Measurements from ENCODE around the gene PARD6G. TPM values are rescaled to one million over a fixed set of nuclear protein-coding genes. Genes with fewer than 3 reads are reported as not detected.

PARD6G gene
- total and polyA plus RNA-seq, 2 experiments from 2014 or later: 6.9 to 18.5 TPM

DNA sequence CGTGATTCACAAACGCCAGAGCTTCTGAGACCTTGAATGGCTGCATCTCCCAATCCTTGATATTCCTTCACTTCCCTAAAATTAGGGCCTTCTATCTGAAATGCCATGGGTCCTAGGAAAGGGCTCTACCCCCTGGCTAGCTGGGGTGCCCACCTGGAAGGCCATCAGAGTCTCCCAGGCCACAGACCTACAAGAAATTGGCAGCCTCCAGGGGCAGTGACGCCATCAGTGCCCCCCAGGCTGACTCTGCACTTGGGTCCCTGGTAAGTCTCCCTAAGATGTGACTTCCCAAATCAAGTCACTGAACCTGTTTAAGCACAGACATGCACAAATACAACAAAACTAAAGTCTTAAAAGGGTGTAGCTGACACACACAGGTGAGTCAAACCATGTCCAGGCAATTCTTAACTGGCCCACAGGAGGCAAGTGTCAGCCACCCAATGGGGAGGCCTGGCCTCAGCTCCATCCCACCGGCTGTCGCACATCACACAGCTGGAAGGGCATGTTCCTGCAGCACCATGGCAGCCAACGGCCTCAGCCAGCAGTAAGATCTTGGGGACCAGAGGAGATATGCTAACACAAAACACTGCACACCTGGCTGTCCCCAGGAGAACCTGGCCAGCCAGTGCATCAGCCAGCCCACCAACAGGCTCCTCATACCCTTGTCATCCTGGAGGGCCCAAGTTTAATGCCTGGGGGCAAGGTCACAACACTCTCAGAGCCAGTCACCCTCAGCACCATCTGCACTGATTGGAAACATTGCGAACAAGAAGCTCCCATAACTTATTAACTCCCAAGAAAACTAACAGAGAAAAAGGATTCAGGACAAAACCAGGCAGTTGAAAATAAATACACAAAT is 5.2 kb downstream of the PARD6G start:
- Mint-ChIP-seq H3K4me3 (no peak overlapping the region), H3K9me3 (0 out of 3 replicates have a peak, but pooled peaks cover 3% of the 10 kb centered on the region), H3K27ac (no peak overlapping the region), H3K36me3 (ENCODE audit: low read depth) (0 out of 3 replicates have a peak, but pooled peaks cover 3% of the 10 kb centered on the region), H3K27me3 (ENCODE audit: insufficient read depth, low read depth, poor library complexity) (peaks cover 9% of the 10 kb centered on the region), H3K4me1 (peaks cover 15% of the 10 kb centered on the region; the same call in 2 of the 3 replicates)
- no peaks in the 10 kb centered on the region for H3K4me1 ChIP-seq (ENCODE audit: insufficient read depth)
- DNase-seq (ENCODE audit: low spot score) (no peak), ATAC-seq (no peak)
- H3K79me2 ChIP-seq (replicated peaks; ENCODE audit: insufficient read depth): peaks cover 15% of the 10 kb centered on the region; the same call in 1 of the 2 replicates
- H3K36me3 ChIP-seq (ENCODE audit: insufficient read depth): no peaks in the 10 kb centered on the region
- no peaks in the 10 kb centered on the region for H3F3A ChIP-seq (replicated peaks; ENCODE audit: low read depth)
- peaks cover 7% of the 10 kb centered on the region for H3K27me3 ChIP-seq (ENCODE audit: insufficient read depth)
- no peaks in the 10 kb centered on the region for H3K9me2 ChIP-seq (ENCODE audit: insufficient read depth)
- no peak overlapping the region for H3K27ac ChIP-seq (ENCODE audit: low read depth)
- no peak overlapping the region for H2AFZ ChIP-seq
- no peak for TF ChIP-seq ZNF331 (CRISPR knock-in tag; IDR thresholded peaks at IDR 0.05; ENCODE audit: low read depth)
- TF ChIP-seq, protein P1, sequence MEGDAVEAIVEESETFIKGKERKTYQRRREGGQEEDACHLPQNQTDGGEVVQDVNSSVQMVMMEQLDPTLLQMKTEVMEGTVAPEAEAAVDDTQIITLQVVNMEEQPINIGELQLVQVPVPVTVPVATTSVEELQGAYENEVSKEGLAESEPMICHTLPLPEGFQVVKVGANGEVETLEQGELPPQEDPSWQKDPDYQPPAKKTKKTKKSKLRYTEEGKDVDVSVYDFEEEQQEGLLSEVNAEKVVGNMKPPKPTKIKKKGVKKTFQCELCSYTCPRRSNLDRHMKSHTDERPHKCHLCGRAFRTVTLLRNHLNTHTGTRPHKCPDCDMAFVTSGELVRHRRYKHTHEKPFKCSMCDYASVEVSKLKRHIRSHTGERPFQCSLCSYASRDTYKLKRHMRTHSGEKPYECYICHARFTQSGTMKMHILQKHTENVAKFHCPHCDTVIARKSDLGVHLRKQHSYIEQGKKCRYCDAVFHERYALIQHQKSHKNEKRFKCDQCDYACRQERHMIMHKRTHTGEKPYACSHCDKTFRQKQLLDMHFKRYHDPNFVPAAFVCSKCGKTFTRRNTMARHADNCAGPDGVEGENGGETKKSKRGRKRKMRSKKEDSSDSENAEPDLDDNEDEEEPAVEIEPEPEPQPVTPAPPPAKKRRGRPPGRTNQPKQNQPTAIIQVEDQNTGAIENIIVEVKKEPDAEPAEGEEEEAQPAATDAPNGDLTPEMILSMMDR (conservative IDR thresholded peaks at IDR 0.05; ENCODE audit: low read depth in 2 of 2): no peak
- TF ChIP-seq, protein P2, sequence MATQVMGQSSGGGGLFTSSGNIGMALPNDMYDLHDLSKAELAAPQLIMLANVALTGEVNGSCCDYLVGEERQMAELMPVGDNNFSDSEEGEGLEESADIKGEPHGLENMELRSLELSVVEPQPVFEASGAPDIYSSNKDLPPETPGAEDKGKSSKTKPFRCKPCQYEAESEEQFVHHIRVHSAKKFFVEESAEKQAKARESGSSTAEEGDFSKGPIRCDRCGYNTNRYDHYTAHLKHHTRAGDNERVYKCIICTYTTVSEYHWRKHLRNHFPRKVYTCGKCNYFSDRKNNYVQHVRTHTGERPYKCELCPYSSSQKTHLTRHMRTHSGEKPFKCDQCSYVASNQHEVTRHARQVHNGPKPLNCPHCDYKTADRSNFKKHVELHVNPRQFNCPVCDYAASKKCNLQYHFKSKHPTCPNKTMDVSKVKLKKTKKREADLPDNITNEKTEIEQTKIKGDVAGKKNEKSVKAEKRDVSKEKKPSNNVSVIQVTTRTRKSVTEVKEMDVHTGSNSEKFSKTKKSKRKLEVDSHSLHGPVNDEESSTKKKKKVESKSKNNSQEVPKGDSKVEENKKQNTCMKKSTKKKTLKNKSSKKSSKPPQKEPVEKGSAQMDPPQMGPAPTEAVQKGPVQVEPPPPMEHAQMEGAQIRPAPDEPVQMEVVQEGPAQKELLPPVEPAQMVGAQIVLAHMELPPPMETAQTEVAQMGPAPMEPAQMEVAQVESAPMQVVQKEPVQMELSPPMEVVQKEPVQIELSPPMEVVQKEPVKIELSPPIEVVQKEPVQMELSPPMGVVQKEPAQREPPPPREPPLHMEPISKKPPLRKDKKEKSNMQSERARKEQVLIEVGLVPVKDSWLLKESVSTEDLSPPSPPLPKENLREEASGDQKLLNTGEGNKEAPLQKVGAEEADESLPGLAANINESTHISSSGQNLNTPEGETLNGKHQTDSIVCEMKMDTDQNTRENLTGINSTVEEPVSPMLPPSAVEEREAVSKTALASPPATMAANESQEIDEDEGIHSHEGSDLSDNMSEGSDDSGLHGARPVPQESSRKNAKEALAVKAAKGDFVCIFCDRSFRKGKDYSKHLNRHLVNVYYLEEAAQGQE (IDR thresholded peaks at IDR 0.05; ENCODE audit: unreplicated experiment): no peak
- peaks cover 7% of the 10 kb centered on the region; the same call in 1 of the 2 replicates for H4K20me1 ChIP-seq (replicated peaks; ENCODE audit: insufficient read depth)
- no peak overlapping the region for H3K4me2 ChIP-seq
- H3K4me3 ChIP-seq: no peak overlapping the region

DNA sequence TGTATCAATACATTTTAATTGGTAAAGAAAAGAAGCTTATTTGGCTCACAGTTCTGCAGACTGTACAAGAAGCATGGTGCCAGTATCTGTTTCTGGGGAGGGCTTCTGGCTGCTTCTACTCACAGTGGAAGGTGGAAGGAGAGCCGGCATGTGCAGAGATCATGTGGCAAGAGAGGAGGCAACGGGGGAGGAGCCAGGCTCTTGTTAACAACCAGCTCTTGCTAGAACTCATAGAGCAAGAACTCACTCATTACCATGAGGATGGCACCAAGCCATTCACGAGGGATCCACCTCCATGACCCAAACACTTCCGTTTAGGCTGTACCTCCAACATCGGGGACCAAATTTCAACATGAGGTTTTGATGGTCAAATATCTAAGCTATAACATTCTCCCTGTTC is 7.5 kb downstream of the PARD6G start:
- H3K27me3 Mint-ChIP-seq (ENCODE audit: insufficient read depth, low read depth, poor library complexity): peaks cover 3% of the 10 kb centered on the region
- 0 out of 3 replicates have a peak, but pooled peaks cover 9% of the 10 kb centered on the region for H3K9me3 Mint-ChIP-seq
- H3K27ac Mint-ChIP-seq: no peak overlapping the region

More for the DNA sequence above, 7.5 kb downstream of the PARD6G start:
- Histone ChIP-seq H3K4me2 (no peak overlapping the region), H3K9me2 (ENCODE audit: insufficient read depth) (no peaks in the 10 kb centered on the region), H4K20me1 (replicated peaks; ENCODE audit: insufficient read depth) (peaks cover 10% of the 10 kb centered on the region; the same call in 1 of the 2 replicates), H3K4me1 (ENCODE audit: insufficient read depth) (no peaks in the 10 kb centered on the region), H3K36me3 (ENCODE audit: insufficient read depth) (no peaks in the 10 kb centered on the region), H3K4me3 (no peak overlapping the region), H3K79me2 (replicated peaks; ENCODE audit: insufficient read depth) (peaks cover 29% of the 10 kb centered on the region; the same call in 1 of the 2 replicates), H3F3A (replicated peaks; ENCODE audit: low read depth) (no peaks in the 10 kb centered on the region), H2AFZ (no peak overlapping the region), H3K27me3 (ENCODE audit: insufficient read depth) (no peaks in the 10 kb centered on the region), H3K27ac (ENCODE audit: low read depth) (no peak overlapping the region)
- TF ChIP-seq JUNB (IDR thresholded peaks at IDR 0.05; ENCODE audit: unreplicated experiment) (no peak), EZH2phosphoT487 (IDR thresholded peaks at IDR 0.05; ENCODE audit: unreplicated experiment) (no peak), STAT1 (IDR thresholded peaks at IDR 0.05; ENCODE audit: unreplicated experiment) (no peak), ZNF114 (CRISPR knock-in tag; IDR thresholded peaks at IDR 0.05) (no peak), EZH2 (IDR thresholded peaks at IDR 0.05; ENCODE audit: low read depth, unreplicated experiment) (no peak)
- ATAC-seq (peak; percentile 45; the same call in 2 of the 3 replicates), DNase-seq (ENCODE audit: low spot score) (no peak)
- Mint-ChIP-seq H3K36me3 (ENCODE audit: low read depth) (0 out of 3 replicates have a peak, but pooled peaks cover 3% of the 10 kb centered on the region), H3K4me3 (no peak overlapping the region), H3K4me1 (peaks cover 12% of the 10 kb centered on the region; the same call in 2 of the 3 replicates)
